ENCODE measurements around the gene DDX20.

The DDX20 gene

GRCh38 chr1:111719135-111719534 is 36.6 kb upstream of the DDX20 start:
- no peaks in the 10 kb centered on the region for H3K27me3 ChIP-seq (ENCODE audit: low read length)
- no peaks in the 10 kb centered on the region for H3K9me2 ChIP-seq (replicated peaks; ENCODE audit: insufficient read depth, low read length)
- H3K27ac ChIP-seq (ENCODE audit: low read depth, low read length), result no peak overlapping the region
- H2AFZ ChIP-seq (ENCODE audit: low read depth, low read length, severe bottlenecking), result no peak overlapping the region
- peaks cover 5% of the 10 kb centered on the region for H3F3A ChIP-seq (ENCODE audit: insufficient read depth)
- peaks cover 4% of the 10 kb centered on the region; the same call in 1 of the 2 replicates for H3K36me3 ChIP-seq (ENCODE audit: low read length)
- no peaks in the 10 kb centered on the region for H3K79me2 ChIP-seq (ENCODE audit: insufficient read depth, low read length)
- H3K9ac ChIP-seq (ENCODE audit: low read length), result no peak overlapping the region
- H3K4me3 ChIP-seq (ENCODE audit: insufficient read depth, low read length, poor library complexity, severe bottlenecking), result no peak overlapping the region
- TF ChIP-seq CTCF (IDR thresholded peaks at IDR 0.05; ENCODE audit: insufficient read depth, low read length, poor library complexity, severe bottlenecking) (no peak), EZH2phosphoT487 (conservative IDR thresholded peaks at IDR 0.05; ENCODE audit: low read length) (no peak)
- no peaks in the 10 kb centered on the region for H3K9me3 ChIP-seq (ENCODE audit: insufficient read depth, low read length)
- H3K4me2 ChIP-seq (ENCODE audit: low read depth, low read length, poor library complexity, severe bottlenecking), result no peak overlapping the region
- no peaks in the 10 kb centered on the region for H4K20me1 ChIP-seq (ENCODE audit: low read depth, low read length)

GRCh38 chr1:111719674-111720132 is 36.0 kb upstream of the DDX20 start:
- no peak overlapping the region for H3K4me2 ChIP-seq (ENCODE audit: low read depth, low read length, poor library complexity, severe bottlenecking)
- no peaks in the 10 kb centered on the region for H3F3A ChIP-seq (ENCODE audit: insufficient read depth)
- TF ChIP-seq CTCF (IDR thresholded peaks at IDR 0.05; ENCODE audit: insufficient read depth, low read length, poor library complexity, severe bottlenecking) (no peak), EZH2phosphoT487 (conservative IDR thresholded peaks at IDR 0.05; ENCODE audit: low read length) (no peak)
- no peak overlapping the region for H2AFZ ChIP-seq (ENCODE audit: low read depth, low read length, severe bottlenecking)
- H4K20me1 ChIP-seq (ENCODE audit: low read depth, low read length), result no peaks in the 10 kb centered on the region
- no peaks in the 10 kb centered on the region for H3K9me2 ChIP-seq (replicated peaks; ENCODE audit: insufficient read depth, low read length)
- no peaks in the 10 kb centered on the region for H3K9me3 ChIP-seq (ENCODE audit: insufficient read depth, low read length)
- peaks cover 4% of the 10 kb centered on the region; the same call in 1 of the 2 replicates for H3K36me3 ChIP-seq (ENCODE audit: low read length)
- no peaks in the 10 kb centered on the region for H3K79me2 ChIP-seq (ENCODE audit: insufficient read depth, low read length)
- H3K4me3 ChIP-seq (ENCODE audit: insufficient read depth, low read length, poor library complexity, severe bottlenecking), result no peak overlapping the region
- no peak overlapping the region for H3K27ac ChIP-seq (ENCODE audit: low read depth, low read length)
- H3K9ac ChIP-seq (ENCODE audit: low read length), result no peak overlapping the region
- H3K27me3 ChIP-seq (ENCODE audit: low read length), result no peaks in the 10 kb centered on the region

GRCh38 chr1:111720274-111720976 is 35.3 kb upstream of the DDX20 start:
- peaks cover 4% of the 10 kb centered on the region; the same call in 1 of the 2 replicates for H3K36me3 ChIP-seq (ENCODE audit: low read length)
- H3K4me2 ChIP-seq (ENCODE audit: low read depth, low read length, poor library complexity, severe bottlenecking), result no peak overlapping the region
- no peaks in the 10 kb centered on the region for H4K20me1 ChIP-seq (ENCODE audit: low read depth, low read length)
- H3K79me2 ChIP-seq (ENCODE audit: insufficient read depth, low read length), result no peaks in the 10 kb centered on the region
- no peaks in the 10 kb centered on the region for H3K27me3 ChIP-seq (ENCODE audit: low read length)
- no peak overlapping the region for H2AFZ ChIP-seq (ENCODE audit: low read depth, low read length, severe bottlenecking)
- no peaks in the 10 kb centered on the region for H3K9me2 ChIP-seq (replicated peaks; ENCODE audit: insufficient read depth, low read length)
- TF ChIP-seq EZH2phosphoT487 (conservative IDR thresholded peaks at IDR 0.05; ENCODE audit: low read length) (no peak), CTCF (IDR thresholded peaks at IDR 0.05; ENCODE audit: insufficient read depth, low read length, poor library complexity, severe bottlenecking) (no peak)
- no peak overlapping the region for H3K9ac ChIP-seq (ENCODE audit: low read length)
- H3F3A ChIP-seq (ENCODE audit: insufficient read depth), result no peaks in the 10 kb centered on the region
- H3K9me3 ChIP-seq (ENCODE audit: insufficient read depth, low read length), result no peaks in the 10 kb centered on the region
- no peak overlapping the region for H3K4me3 ChIP-seq (ENCODE audit: insufficient read depth, low read length, poor library complexity, severe bottlenecking)
- H3K27ac ChIP-seq (ENCODE audit: low read depth, low read length), result no peak overlapping the region

All from SU-DHL-6 (cell line).